Transverse colon (tissue), 4 donors: ENCODE results near the gene MUC12. TPM values are rescaled to one million over a fixed set of nuclear protein-coding genes. Genes with fewer than 3 reads are reported as not detected.
"Not testable (repeated sequence)": the region's sequence is repeated elsewhere in the genome, so short reads cannot be mapped to it uniquely, and the experiment has no call there.

ENCODE experiments used
- DNase-seq: peaks from one replicate; pipeline ENCODE4 v3.0.0-alpha.2; 2019
- H3K27ac ChIP-seq, 4 donors: fragments of 200-600 bp; sonication (generic); 2 replicates each; pipeline ENCODE4 v1.5.1; 2016 to 2018; ENCODE audit warnings: inconsistent platforms in 4 of 4
- H3K27me3 ChIP-seq: fragments of 200-600 bp; sonication (generic); 2 replicates; pipeline ENCODE4 v1.5.1; 2017; ENCODE audit warnings: inconsistent platforms
- H3K36me3 ChIP-seq, 4 donors: fragments of 200-600 bp; sonication (generic); 2 replicates each; pipeline ENCODE4 v1.5.1; 2017 to 2019; ENCODE audit warnings: inconsistent platforms in 4 of 4
- H3K4me1 ChIP-seq, 4 donors: fragments of 200-600 bp; sonication (generic); 2 replicates each; pipeline ENCODE4 v1.5.1; 2017 to 2020; ENCODE audit warnings: inconsistent platforms in 4 of 4
- H3K4me3 ChIP-seq, 4 donors: fragments of 200-600 bp; sonication (generic); 1 replicate in 1 of 4; 2 replicates in 3 of 4; pipeline versions ENCODE4 v1.5.1 to v1.6.1; 2017 to 2019; ENCODE audit warnings: inconsistent platforms in 4 of 4
- H3K9me3 ChIP-seq, 2 donors: fragments of 200-600 bp; sonication (generic); 2 replicates each; pipeline ENCODE4 v1.5.1; 2017 to 2019; ENCODE audit warnings: inconsistent platforms in 2 of 2
- CTCF ChIP-seq, 5 experiments: fragments of 200-600 bp in 3 of 5; fragments of 450-650 bp in 2 of 5; sonication (generic) in 3 of 5; IDR thresholded peaks; 1 replicate in 2 of 5; 2 replicates in 3 of 5; pipeline ENCODE4 v1.5.1; 2016 to 2017; ENCODE audit warnings: antibody characterized with exemption in 5 of 5, inconsistent platforms in 3 of 5, mild to moderate bottlenecking in 2 of 5, moderate library complexity in 1 of 5
- EP300 ChIP-seq: sonication (generic); formaldehyde crosslinking; IDR thresholded peaks from one replicate; pipeline ENCODE4 v1.6.1; 2017; ENCODE audit warnings: antibody characterized with exemption, low read depth
- POLR2A ChIP-seq: fragments of 450-650 bp; IDR thresholded peaks from one replicate; pipeline ENCODE4 v1.6.1; 2016; ENCODE audit warnings: antibody characterized with exemption, mild to moderate bottlenecking, moderate library complexity
- POLR2AphosphoS5 ChIP-seq, 3 donors: sonication (generic); formaldehyde crosslinking; IDR thresholded peaks; one replicate each; pipeline ENCODE4 v1.6.1; 2016; ENCODE audit warnings: antibody characterized with exemption in 3 of 3
- WGBS, 2 donors: methylation state at CpG; one replicate each; pipeline ENCODE4 v1.1.5; 2018; ENCODE audit warnings: low coverage in 1 of 2; 5-methylcytosine and 5-hydroxymethylcytosine counted together
- in situ Hi-C, 4 donors: fragments of 200-750 bp; cut with MboI; loops; one replicate each; pipeline versions ENCODE4 v1.15.0 to v1.15.1; 2017; ENCODE audit warnings: low sequenced_read_pairs in 3 of 4, low pct_ligation_motif_present in 1 of 4, low pct_unique_long_range_greater_than_20kb in 1 of 4
- intact Hi-C: fragments of 100-400 bp; cut with DNase I; formaldehyde crosslinking; loops from one replicate; pipeline ENCODE4 v1.15.1; 2023; ENCODE audit warnings: low total_unique reads
- total RNA-seq, 4 donors: library from RNA; depleted of rRNA; stranded (reverse); fragments of >200 nt; gene quantifications; one replicate each; pipeline ENCODE4 v1.1.0, GENCODE V29; 2016

MUC12 gene
- 1,000 to 10,000 TPM in 1 of 4 donors, 100 to 1,000 TPM in 2, 10 to 100 TPM in 1; 90.2 to 2,095 (median 445) TPM for total RNA-seq

GRCh38 chr7:100969066-100969615, at the start of gene MUC12:
TSS of gene MUC12 (plus strand) at chr7:100969565. CDS start at chr7:100969623, 58 bp downstream.
- TF ChIP-seq POLR2AphosphoS5 (IDR thresholded peaks at IDR 0.05) (no peak), CTCF (IDR thresholded peaks at IDR 0.05) (no peak), EP300 (no peak), POLR2A (no peak)
- no peaks in the 10 kb centered on the region for H3K36me3 ChIP-seq
- no peaks in the 10 kb centered on the region for H3K9me3 ChIP-seq
- peaks cover 9 to 37% (median 20%) of the 10 kb centered on the region in 4 donors for H3K4me1 ChIP-seq
- peak within 1 kb of the TSS; percentile 82 to 87 (median 84) for H3K27ac ChIP-seq
- intact Hi-C loops (no loop called here), in situ Hi-C loops (no loop called here)
- H3K27me3 ChIP-seq, result peaks cover 41% of the 10 kb centered on the region
- DNase-seq, result no peak
- peak within 1 kb of the TSS in 3 of 4 donors; percentile 22 to 42 (median 37) for H3K4me3 ChIP-seq
- WGBS, 2 donors, result 31 to 35% methylated on average over 8 to 12 of the region's 12 CpGs

GRCh38 chr7:100919779-100920437, 49.5 kb upstream of the MUC12 start:
- in situ Hi-C loops, intact Hi-C loops: not testable (repeated sequence)

GRCh38 chr7:100921039-100921438, 48.3 kb upstream of the MUC12 start:
- H3K36me3 ChIP-seq, result no peaks in the 10 kb centered on the region
- intact Hi-C loops (no loop called here), in situ Hi-C loops (no loop called here)
- peaks cover 0 to 4% (median 2%) of the 10 kb centered on the region in 4 donors for H3K4me1 ChIP-seq
- H3K27ac ChIP-seq, result no peak overlapping the region
- TF ChIP-seq POLR2A (no peak), CTCF (IDR thresholded peaks at IDR 0.05) (no peak), EP300 (no peak), POLR2AphosphoS5 (IDR thresholded peaks at IDR 0.05) (no peak)
- H3K4me3 ChIP-seq, result no peak overlapping the region
- DNase-seq, result no peak
- no peaks in the 10 kb centered on the region for H3K9me3 ChIP-seq
- H3K27me3 ChIP-seq, result peaks cover 4% of the 10 kb centered on the region

More at GRCh38 chr7:100919779-100920437, 49.5 kb upstream of the MUC12 start:
- WGBS, 2 donors, result 76 to 82% methylated on average over 5 to 9 of the region's 9 CpGs
- H3K9me3 ChIP-seq, H3K36me3 ChIP-seq, H3K27ac ChIP-seq, H3K4me1 ChIP-seq, H3K27me3 ChIP-seq, H3K4me3 ChIP-seq, DNase-seq: not testable (repeated sequence)

GRCh38 chr7:100923616-100924015, 45.7 kb upstream of the MUC12 start:
- intact Hi-C loops, in situ Hi-C loops, H3K9me3 ChIP-seq, H3K27me3 ChIP-seq, H3K4me1 ChIP-seq, H3K27ac ChIP-seq, DNase-seq, H3K4me3 ChIP-seq, H3K36me3 ChIP-seq: not testable (repeated sequence)
- WGBS, 2 donors, result 34 to 39% methylated on average over 3 to 4 of the region's 4 CpGs

- no peak overlapping the region for H3K4me3 ChIP-seq
- intact Hi-C loops (no loop called here), in situ Hi-C loops (no loop called here)
- no peaks in the 10 kb centered on the region for H3K9me3 ChIP-seq
- no peak overlapping the region for H3K27ac ChIP-seq
- WGBS, 2 donors, result 100% methylated on average over 1 of the region's 1 CpG; no CpG with 5 or more reads in 1 of the 2 donors
- H3K27me3 ChIP-seq, result peaks cover 25% of the 10 kb centered on the region
- TF ChIP-seq EP300 (no peak), POLR2AphosphoS5 (IDR thresholded peaks at IDR 0.05) (no peak), POLR2A (no peak), CTCF (IDR thresholded peaks at IDR 0.05) (no peak)
- no peaks in the 10 kb centered on the region for H3K36me3 ChIP-seq
- H3K4me1 ChIP-seq, result no peaks in the 10 kb centered on the region
- no peak for DNase-seq
Observed at GRCh38 chr7:100929808-100930174, 39.6 kb upstream of the MUC12 start.
